Measurements from ENCODE around the gene TENT5A.

Gene TENT5A

GRCh38 chr6:81714684-81715083, 37.8 kb downstream of the TENT5A start:
- H3F3A ChIP-seq (ENCODE audit: insufficient read depth, low read length): no peaks in the 10 kb centered on the region
- H3K27me3 ChIP-seq (replicated peaks; ENCODE audit: insufficient read depth, low read length): no peaks in the 10 kb centered on the region
- H3K36me3 ChIP-seq (replicated peaks; ENCODE audit: insufficient read depth, low read length): no peaks in the 10 kb centered on the region
- TF ChIP-seq EZH2phosphoT487 (IDR thresholded peaks at IDR 0.05; ENCODE audit: low read length) (no peak), EZH2 (optimal IDR thresholded peaks at IDR 0.05; ENCODE audit: low read depth, low read length) (no peak), CTCF (IDR thresholded peaks at IDR 0.05; ENCODE audit: low read length) (no peak)
- no peak overlapping the region for H3K4me2 ChIP-seq (ENCODE audit: low read depth, low read length)
- H3K4me3 ChIP-seq (ENCODE audit: low read length): no peak overlapping the region
- DNase-seq: no peak
- H2AFZ ChIP-seq (ENCODE audit: low read length): no peak overlapping the region
- no peaks in the 10 kb centered on the region for H3K9me3 ChIP-seq (replicated peaks; ENCODE audit: insufficient read depth, low read length)
- no peak overlapping the region for H3K27ac ChIP-seq (ENCODE audit: low read length)
- no peaks in the 10 kb centered on the region for H3K9me2 ChIP-seq (replicated peaks; ENCODE audit: insufficient read depth, low read length)
- no peak overlapping the region for H3K9ac ChIP-seq (ENCODE audit: low read length)
- H3K4me1 ChIP-seq (ENCODE audit: low read length): no peaks in the 10 kb centered on the region
- H3K79me2 ChIP-seq (ENCODE audit: low read length): no peaks in the 10 kb centered on the region
- no peaks in the 10 kb centered on the region for H4K20me1 ChIP-seq (ENCODE audit: insufficient read depth, low read length)

- Histone ChIP-seq H3K4me3 (ENCODE audit: low read length) (no peak overlapping the region), H2AFZ (ENCODE audit: low read length) (no peak overlapping the region), H3K9me2 (replicated peaks; ENCODE audit: insufficient read depth, low read length) (no peaks in the 10 kb centered on the region), H3K9ac (ENCODE audit: low read length) (no peak overlapping the region), H3K36me3 (replicated peaks; ENCODE audit: insufficient read depth, low read length) (no peaks in the 10 kb centered on the region), H3K4me1 (ENCODE audit: low read length) (no peaks in the 10 kb centered on the region), H3F3A (ENCODE audit: insufficient read depth, low read length) (no peaks in the 10 kb centered on the region), H3K9me3 (replicated peaks; ENCODE audit: insufficient read depth, low read length) (no peaks in the 10 kb centered on the region), H3K27ac (ENCODE audit: low read length) (no peak overlapping the region), H4K20me1 (ENCODE audit: insufficient read depth, low read length) (no peaks in the 10 kb centered on the region), H3K79me2 (ENCODE audit: low read length) (no peaks in the 10 kb centered on the region), H3K27me3 (replicated peaks; ENCODE audit: insufficient read depth, low read length) (no peaks in the 10 kb centered on the region), H3K4me2 (ENCODE audit: low read depth, low read length) (no peak overlapping the region)
- DNase-seq: no peak
- TF ChIP-seq EZH2 (optimal IDR thresholded peaks at IDR 0.05; ENCODE audit: low read depth, low read length): no peak
- TF ChIP-seq CTCF (IDR thresholded peaks at IDR 0.05; ENCODE audit: low read length): no peak
- no peak for TF ChIP-seq EZH2phosphoT487 (IDR thresholded peaks at IDR 0.05; ENCODE audit: low read length)
Measured at GRCh38 chr6:81713205-81713604, 39.3 kb downstream of the TENT5A start.

GRCh38 chr6:81708113-81708699, 44.3 kb downstream of the TENT5A start:
- Histone ChIP-seq H3K9me2 (replicated peaks; ENCODE audit: insufficient read depth, low read length) (no peaks in the 10 kb centered on the region), H3K27me3 (replicated peaks; ENCODE audit: insufficient read depth, low read length) (no peaks in the 10 kb centered on the region), H3K36me3 (replicated peaks; ENCODE audit: insufficient read depth, low read length) (no peaks in the 10 kb centered on the region), H3K27ac (ENCODE audit: low read length) (no peak overlapping the region), H3K4me2 (ENCODE audit: low read depth, low read length) (no peak overlapping the region), H2AFZ (ENCODE audit: low read length) (no peak overlapping the region), H3K9ac (ENCODE audit: low read length) (no peak overlapping the region), H3K4me1 (ENCODE audit: low read length) (no peaks in the 10 kb centered on the region), H3K4me3 (ENCODE audit: low read length) (no peak overlapping the region), H4K20me1 (ENCODE audit: insufficient read depth, low read length) (no peaks in the 10 kb centered on the region), H3F3A (ENCODE audit: insufficient read depth, low read length) (no peaks in the 10 kb centered on the region), H3K9me3 (replicated peaks; ENCODE audit: insufficient read depth, low read length) (no peaks in the 10 kb centered on the region), H3K79me2 (ENCODE audit: low read length) (no peaks in the 10 kb centered on the region)
- no peak for TF ChIP-seq EZH2 (optimal IDR thresholded peaks at IDR 0.05; ENCODE audit: low read depth, low read length)
- no peak for TF ChIP-seq CTCF (IDR thresholded peaks at IDR 0.05; ENCODE audit: low read length)
- no peak for TF ChIP-seq EZH2phosphoT487 (IDR thresholded peaks at IDR 0.05; ENCODE audit: low read length)
- DNase-seq: no peak
